NCI-H1436 treated with DMSO at 0.1 percent for 48 hours (cell line): Measurements from ENCODE around the gene PGF.
"Not testable (repeated sequence)": the region's sequence is repeated elsewhere in the genome, so short reads cannot be mapped to it uniquely, and the experiment has no call there.

Experiments
- DNase-seq: peaks from one replicate; lab custom pipeline; 2025; lab: John Stamatoyannopoulos, UW

Gene PGF

DNA sequence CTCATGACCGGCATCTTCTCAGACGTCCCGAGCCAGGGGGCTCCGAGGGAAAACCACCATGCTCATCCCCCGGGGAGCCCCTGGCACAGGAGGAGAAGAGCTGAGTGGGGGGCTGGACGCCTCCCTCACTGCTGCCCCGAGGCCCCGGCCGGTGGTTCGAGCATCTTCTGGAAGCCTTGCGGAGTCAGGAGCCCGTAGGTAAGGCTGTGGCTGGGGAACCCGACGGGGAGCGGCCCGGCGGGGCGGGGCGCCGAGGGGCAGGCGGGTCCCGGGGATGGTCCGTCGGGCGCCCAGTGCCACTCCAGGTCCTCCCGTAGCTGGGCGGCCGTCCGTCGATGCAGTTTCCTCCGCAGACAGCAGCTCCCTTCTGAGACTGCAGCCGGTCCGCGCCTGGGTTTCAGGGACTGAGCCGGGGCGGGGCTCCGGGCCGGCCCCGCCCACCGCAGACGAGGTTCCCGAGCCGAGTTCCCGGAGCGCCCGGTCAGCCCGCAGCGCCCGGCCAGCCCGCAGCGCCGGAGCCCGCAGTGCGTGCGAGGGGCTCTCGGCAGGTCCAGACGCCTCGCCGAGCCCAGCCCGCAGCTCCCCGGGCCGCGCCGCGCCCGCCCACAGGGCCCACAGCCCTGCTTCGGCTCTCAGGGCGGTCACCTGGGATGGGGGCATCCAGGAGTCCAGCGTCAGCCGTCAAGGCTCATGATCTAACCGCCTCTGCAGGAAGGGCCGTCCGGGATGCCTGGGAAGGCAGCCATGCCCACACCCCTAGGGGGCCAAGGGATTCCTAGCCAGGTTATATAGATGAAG, at the start of gene PGF:
Gene PGF, minus strand, starts transcription at position 369 of the 798 bp plus-strand sequence. Its CDS starts 355 bp downstream, at position 14.
- no peak for DNase-seq

DNA sequence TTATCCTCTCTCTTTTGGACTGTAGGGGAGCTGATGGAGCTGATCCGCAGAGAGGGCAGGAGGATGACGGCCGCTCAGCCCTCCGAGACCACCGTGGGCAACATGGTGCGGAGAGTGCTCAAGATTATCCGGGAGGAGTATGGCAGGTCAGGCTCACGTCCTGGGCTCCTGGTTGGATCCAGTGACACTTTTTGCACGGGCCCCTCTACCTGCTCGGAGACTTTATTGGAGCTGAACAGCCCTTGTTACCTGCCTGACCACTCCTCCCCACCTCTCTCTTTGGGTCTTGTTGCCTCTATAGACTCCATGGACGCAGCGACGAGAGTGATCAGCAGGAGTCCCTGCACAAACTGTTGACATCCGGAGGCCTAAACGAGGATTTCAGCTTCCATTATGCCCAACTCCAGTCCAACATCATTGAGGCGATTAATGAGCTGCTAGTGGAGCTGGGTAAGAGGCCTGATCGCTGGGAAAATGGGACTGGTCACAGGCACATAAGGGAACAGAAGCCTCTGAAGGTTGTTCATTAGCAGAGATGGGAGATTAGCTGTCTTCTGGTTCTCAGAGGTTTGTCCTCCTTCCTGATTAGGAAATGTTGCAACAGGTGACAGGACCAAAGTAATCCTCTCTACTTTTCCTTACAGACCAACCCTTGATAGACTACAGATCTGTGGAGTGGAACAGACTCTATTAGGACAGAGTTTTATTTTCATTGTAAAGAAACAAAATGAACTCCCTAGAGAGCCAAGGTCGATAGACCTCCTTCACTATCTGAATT, 48.0 kb upstream of the PGF start:
- DNase-seq: no peak

DNA sequence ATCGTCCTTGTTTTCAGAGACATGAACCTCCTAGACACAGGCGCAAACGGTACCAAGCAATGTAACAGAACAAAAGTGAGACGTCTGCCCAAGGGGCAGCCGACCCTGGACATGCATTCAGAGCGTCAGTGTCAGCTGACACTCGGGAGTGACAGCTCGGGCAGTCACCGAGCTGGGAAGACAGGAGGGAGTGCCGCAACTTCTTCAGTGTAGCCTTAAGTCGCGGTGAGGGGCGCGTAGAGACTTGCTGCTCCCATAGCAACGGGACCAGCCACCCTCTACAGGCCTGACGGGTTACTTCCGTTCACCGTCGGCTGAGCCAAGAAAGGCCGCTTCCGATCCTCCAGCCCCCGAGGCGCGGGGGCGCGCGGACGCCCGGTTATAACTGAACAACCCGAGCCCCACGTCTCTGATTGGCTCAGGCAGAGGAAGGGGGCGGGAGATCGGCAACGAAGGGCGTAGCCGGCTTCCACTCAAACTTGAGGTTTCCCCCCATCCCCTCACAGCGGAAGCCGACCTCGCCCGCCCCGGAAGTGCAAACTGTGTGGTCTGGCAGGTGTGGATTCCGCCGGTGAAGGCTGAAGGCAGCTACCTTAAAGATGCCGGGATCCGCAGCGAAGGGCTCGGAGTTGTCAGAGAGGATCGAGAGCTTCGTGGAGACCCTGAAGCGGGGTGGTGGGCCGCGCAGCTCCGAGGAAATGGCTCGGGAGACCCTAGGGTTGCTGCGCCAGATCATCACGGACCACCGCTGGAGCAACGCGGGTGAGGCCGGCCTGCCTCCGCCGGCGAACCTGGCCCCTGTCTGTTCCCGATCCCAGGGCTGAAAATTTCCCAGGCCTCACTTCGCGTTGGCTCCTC, 47.2 kb upstream of the PGF start, which contains the start of gene EIF2B2:
Gene EIF2B2, plus strand, starts transcription at position 530 of the 858 bp plus-strand sequence. Its CDS starts 70 bp downstream, at position 600.
- peak; percentile 91 for DNase-seq

DNA sequence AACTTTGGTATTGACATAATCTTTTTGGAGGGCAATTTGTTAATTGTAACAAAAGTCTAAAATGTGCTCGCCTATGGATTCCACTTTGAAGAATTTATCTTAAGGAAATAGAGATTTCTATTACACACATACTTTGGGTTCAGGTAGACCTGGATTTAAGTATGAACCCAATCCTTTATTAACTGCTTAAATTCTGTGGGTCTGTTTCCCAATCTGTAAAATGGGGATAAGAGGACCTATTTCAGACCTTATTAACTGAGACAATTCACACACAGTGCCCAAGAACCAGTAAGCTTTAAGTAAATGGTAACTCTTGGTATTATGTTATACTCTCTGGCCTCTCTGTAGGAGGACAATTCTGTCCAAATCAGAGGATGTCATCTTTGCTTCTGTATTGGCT, 46.5 kb upstream of the PGF start:
- DNase-seq: no peak

DNA sequence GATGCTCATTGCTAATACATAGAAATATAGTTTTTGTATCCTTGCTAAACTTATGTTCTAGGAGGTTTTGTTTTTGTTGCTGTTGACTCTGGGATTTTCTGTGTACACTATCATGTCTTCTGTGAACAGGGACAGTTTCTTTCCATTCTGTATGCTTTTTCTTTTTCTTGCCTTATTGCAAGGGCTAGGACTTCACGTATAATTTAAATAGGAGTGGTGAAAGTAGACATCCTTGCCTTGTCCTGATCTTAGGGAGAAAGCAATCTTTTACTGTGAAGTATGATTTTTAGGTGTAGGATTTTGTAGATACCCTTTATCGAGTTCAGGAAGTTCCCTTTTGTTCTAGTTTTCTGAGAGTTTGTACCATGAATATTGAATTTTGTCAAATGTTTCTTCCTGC, 45.9 kb upstream of the PGF start:
- DNase-seq: no peak

DNA sequence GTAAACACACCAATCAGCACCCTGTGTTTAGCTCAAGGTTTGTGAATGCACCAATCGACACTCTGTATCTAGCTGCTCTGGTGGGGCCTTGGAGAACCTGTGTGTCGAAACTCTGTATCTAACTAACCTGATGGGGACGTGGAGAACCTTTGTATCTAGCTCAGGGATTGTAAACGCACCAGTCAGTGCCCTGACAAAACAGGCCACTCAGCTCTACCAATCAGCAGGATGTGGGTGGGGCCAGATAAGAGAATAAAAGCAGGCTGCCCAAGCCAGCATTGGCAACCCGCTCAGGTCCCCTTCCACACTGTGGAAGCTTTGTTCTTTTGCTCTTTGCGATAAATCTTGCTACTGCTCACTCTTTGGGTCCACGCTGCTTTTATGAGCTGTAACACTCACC, 40.4 kb upstream of the PGF start:
- DNase-seq: not testable (repeated sequence)

DNA sequence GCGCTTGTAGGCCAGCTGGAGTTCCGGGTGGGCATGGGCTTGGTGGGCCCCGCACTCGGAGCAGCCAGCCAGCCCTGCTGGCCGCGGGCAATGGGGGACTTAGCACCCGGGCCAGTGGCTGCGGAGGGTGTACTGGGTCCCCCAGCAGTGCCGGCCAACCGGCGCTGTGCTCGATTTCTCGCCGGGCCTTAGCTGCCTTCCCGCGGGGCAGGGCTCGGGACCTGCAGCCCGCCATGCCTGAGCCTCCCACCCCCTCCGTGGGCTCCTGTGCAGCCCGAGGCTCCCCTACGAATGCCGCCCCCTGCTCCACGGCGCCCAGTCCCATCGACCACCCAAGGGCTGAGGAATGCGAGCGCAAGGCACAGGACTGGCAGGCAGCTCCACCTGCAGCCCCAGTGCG, 38.8 kb upstream of the PGF start:
- DNase-seq: not testable (repeated sequence)

DNA sequence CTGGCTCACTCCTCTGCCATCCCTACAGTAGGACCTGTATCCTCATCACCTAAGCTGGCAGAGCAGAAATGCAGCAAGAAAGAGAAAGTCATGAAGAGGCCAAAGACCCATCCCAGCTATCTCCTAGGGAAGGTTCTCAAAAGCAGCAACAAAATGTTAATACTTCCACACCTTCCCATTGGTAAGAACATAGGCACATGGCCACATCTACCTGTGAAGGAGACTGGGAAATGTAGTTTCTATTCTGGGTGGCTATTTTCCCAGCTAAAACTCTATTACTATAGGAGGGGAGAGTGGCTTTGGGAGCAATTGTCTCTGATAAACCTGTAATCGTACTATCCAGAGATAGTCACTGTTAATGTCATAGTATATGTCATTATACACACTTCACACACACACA, 33.6 kb upstream of the PGF start:
- DNase-seq: no peak

DNA sequence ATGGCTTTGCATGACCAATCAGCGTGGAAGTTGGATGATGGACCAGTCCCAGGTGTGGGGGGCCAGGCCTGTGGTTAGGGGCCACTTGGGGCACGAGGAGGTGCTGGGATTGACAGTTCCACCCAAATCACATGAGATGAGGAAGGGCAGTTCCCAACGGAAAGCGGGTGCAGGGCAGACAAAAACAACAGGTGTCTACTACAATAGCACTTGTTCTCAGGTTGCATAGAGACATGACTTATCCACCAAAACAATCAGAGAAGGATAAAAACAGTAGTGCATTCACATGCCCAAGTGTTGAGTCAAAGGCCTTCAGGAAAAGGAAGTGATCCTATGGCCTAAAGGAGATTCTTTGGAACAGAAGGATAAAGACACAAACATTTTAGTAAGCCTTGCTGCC, 32.7 kb upstream of the PGF start:
- no peak for DNase-seq

DNA sequence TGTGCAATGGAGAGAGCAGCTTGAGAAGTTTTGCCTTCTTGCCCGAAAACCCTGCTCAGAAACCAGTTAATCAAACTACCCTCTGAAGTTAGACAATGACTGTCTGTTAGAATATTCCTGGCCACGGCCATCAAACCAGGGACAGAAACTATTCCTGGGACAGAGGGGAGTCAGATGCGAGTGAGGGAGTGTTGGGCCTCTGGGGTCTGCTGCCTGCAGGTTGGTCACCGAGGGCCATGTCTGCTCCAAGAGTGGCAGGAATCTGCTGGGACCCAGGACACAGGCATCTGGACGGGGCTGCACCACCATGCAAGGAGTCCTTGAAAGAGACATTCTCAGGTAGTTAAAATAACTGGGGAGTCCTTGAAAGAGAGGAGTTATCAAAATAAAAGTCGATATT, 30.4 kb upstream of the PGF start:
- no peak for DNase-seq

DNA sequence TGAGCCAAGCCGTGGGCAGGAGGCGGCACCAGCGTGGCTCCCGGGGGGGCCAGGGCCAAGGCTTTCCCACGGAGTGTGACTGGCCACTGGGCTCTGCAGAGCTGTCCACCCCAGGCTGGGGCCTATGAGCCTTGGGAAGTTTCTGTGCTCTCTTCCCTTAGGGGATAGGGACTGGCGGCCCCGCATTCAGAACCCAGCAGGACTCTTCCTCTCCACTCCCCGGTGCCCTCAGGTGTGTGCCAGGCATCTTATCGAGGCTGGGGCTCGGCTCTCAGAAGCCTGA, 29.6 kb upstream of the PGF start:
- no peak for DNase-seq

DNA sequence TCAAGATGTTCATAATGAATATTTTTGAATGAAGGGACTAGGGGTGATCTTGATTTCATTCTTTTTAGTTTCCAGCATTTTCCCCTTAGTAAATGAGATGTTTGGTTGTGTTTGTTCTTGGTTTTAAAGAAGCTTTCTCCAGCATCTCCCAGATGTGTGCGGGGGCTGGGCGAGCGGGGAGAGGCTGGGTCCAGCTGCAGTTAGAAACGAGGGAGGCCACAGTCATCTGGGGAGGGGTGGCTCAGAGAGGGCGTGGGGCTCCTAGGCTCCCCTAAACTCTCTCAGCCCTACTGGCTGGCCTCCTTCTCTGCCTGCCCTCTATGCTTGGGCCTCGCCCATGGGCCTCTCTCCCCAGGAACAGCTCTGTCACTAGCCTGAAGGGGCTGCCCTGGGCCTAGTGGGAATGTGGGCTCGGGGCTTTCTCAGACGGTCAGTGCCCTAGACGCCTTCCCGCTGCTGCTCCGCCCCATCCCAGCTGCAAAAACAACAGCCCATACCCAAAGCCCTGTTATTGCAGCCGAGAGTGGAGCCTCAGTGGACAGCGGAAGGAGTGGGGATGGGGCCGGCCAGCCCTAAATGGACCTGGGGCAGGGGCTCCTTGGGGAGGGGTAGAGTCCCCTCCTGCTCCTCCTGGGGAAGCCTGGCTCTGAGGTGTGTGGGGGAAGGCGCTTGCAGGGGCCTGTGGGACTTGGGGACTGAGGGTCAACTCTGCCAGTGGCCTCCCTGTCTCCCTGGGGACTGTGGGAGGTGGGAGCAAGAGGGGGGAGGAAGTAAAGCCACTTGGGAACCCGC, 29.0 kb upstream of the PGF start:
- DNase-seq: no peak

DNA sequence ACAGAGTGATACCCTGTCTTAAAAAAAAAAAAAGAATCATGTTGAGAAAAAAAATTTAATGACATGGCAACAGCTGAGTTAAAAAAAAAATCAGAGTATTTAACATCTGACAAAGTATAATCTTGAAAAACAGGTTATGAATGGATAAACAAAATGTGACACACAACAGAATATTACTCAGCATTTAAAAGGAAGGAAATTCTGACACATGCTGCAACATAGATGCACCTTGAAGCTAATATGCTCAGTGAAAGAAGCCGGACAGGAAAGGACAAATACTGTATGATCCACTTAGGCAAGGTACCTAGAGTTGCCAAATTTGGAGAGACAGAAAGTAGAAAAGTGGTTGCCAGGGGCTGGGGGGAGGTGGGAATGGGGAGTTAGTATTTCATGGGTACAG, 27.9 kb upstream of the PGF start:
- DNase-seq: no peak

DNA sequence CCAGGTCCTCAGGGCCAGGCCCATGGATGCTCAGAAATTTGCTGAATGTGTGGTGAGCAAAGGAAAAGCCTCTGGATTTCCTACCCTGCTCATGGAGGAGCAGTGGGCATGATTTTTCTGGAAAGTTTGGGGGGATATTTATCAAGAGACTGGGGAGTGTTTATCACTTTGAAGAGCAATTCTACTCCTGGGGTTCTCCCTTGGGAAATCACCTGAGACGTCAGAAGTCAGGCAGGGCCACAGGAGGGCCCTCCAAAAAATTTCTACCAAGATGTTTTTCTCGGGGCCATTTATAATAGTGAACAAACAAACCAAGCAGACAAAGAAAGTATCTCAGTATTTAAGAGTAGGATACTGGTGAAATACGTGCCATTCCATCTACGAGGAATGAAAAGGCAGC, 27.3 kb upstream of the PGF start:
- DNase-seq: no peak

DNA sequence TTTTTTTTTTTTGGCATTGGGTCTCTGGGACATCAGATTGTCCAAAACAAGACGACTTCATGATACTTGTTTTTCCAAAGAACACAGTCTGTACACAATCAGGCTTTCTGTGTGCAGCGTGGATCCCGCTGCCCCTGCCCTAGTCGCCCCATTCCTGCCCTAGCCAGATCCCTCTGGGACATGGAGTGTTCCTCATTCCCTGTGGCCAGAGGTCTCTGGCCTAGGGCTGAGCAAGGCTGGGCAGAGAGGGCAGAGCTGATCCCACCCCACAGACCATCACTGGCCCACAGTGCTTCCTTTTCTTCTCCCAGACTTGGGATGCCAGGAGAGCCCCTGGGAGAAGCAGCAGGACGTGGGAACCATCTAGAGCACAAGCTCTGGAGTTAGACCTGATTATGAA, 26.4 kb upstream of the PGF start:
- DNase-seq: no peak

DNA sequence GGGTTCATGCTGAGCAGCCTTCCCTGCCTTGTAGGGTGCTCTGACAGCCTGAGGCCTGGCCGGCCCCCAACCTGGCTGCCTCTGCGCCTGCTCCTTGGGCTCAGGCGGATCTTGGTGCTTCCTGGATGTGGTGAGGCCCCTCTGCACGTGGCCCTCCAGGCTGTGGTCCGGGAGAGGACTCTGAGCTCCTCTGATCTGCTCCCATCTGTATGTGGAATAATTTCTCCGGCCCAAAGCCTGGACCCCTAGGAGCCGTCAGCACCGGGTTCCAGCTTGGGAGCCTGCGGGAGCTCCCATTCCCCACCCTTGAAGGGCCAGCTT, 26.0 kb upstream of the PGF start:
- DNase-seq: no peak

DNA sequence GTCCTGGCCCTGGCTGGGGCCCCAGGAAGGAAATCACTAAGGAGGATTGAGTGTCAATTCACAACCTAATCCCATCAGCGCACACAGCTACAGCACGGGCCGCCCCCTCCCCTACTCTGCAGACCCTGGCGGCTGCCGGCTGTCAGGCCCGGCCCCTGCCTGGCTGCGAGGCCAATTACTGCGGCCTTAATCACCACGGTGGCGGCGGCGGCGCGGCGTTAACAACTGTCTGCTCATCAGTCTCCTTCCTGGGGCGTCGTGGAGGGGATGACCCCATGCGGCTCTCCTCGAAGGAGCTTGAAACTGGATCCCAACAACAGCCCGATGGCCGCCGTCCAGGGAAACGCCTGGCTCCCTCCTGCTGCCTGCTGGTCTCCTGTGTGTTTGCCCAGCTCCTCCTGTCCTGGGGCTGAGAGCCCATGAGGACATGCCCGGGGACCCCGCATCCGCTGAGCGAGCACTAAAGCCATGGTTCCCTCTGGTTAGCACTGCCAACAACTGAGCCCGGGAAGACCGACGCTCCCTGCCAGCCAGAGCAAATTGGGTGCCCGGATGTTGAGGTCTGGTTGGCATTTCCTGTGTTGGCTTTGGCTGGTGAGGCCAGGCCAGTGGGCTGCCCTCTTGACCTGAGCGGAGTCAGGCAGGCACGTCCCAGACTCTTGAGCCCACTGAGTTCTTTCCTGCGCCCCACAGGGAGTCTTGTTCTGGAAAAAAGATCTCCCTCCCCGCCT, 25.5 kb upstream of the PGF start:
- DNase-seq: no peak

DNA sequence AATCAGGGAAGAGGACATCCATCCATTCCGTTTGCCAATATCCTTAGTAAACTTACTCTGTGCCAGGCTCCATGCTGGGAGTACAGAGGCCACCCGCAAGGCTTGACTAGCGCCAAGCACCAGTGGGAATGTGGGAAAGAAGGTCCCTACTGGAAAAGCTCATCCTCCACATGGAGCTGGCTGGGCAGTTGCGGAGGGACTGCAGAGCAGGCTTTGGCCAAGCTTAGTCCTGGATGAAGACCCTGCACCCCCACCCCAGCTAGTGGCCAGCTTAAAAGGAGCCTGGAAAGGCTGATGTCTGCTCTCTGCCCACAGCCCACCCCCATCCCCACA, 25.0 kb upstream of the PGF start:
- DNase-seq: no peak

DNA sequence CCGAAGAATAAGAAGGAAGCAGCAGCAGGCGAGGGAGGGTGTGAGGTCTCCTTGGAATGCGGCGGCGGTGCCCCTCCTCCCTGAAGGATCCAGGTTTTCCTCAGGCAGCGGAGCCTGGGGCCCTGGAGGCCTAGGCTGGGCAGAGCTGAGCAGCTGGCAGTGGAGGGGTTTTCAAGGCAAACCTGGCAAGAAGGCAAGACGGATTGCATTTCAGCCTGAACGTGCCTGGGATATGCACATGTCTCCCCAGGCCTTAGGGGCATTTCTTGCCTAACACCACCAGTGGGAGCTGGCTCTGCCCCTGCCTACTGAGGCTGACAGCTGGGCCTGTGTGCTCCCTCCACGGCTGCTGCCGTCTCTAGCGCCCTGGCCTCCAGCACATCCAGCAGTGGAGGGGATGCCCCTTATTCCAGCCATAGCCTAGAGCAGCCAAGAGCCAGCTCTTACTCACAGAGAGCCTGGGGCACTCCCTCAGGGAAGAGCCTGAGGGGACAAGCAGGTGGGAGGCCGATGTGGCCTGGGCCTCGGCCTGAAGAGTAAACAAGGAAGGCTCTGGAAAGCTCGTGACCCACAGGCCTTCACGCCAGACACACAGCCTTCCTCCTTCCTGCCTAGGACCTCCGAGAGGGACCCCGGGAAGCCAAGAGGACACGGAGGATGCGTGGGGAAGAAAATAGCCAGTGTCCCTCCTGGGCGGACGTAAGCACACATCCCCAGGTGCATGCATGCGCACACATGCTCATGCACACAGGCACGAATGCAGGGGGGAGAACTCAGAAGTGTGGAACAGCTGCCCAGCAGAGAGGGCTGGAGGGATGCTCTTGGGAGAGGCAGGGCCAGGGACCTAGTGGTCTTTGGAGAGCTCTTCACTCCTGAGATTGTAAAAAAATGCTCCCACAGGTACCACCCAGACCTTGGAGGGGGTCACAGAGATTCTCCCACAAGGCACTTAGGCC, 24.3 kb upstream of the PGF start:
- DNase-seq: no peak

DNA sequence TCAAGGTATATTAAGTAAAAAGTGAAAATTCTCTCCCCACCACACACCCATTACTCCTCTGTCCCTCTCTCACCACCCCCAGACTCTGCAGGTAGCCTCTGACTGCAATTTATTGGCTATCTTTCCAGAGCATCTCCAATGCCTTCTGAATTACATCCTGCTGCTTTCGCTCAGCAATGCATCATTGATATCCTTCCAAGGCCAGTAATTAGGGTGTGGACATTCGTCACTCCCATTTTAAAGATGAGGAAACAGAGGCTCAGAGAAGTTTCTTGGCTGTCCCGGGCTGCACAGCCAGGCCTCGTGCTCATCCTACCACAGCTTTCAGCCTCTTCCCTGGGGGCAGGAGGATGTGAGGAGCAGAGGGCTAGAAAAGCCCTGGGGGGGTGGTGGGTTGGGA, 23.6 kb upstream of the PGF start:
- no peak for DNase-seq
